H1 (cell line): Measurements from ENCODE around the gene TMEM151B. TPM values are rescaled to one million over a fixed set of nuclear protein-coding genes. Genes with fewer than 3 reads are reported as not detected.

Experiments
- CTCF ChIP-seq, 3 experiments: IDR thresholded peaks; 1 replicate in 2 of 3; 2 replicates in 1 of 3; pipeline versions ENCODE4 v1.5.1 to v1.6.1; 2011; ENCODE audit warnings: low read length in 3 of 3, mild to moderate bottlenecking in 3 of 3, inconsistent platforms in 2 of 3, low read depth in 1 of 3, moderate library complexity in 1 of 3; ENCODE audit not compliant: insufficient read depth in 1 of 3; ENCODE audit errors: control extremely low read depth in 1 of 3
- polyA plus RNA-seq, 7 experiments: library from polyadenylated mRNA; depleted of rRNA in 3 of 7; stranded (reverse) in 5 of 7; unstranded in 2 of 7; fragments of >200 nt in 5 of 7; fragments of 200-250 nt in 2 of 7; gene quantifications; 1 replicate in 5 of 7; 2 replicates in 1 of 7; 4 replicates in 1 of 7; pipeline versions ENCODE4 v1.2.1 to v1.2.3, GENCODE V29; 2011 to 2013; ENCODE audit warnings: missing spikeins in 2 of 7, mixed read lengths in 2 of 7
- total RNA-seq: library from RNA; stranded (reverse); fragmentation: NEBNext Ultra II Directional; extraction: Animal tissue kit (Norgen Biotek cat#: 25700); gene quantifications from 2 replicates; pipeline ENCODE4 v1.2.1, GENCODE V29; 2021

The TMEM151B gene
- total and polyA plus RNA-seq, 2 of the 8 experiments (the other 6 are each of a cell fraction or from before 2014, with no cell fraction given), result 8.0 to 15.5 TPM

- no peak for TF ChIP-seq CTCF (IDR thresholded peaks at IDR 0.05; ENCODE audit: control extremely low read depth in 1 of 3, insufficient read depth in 1 of 3, low read depth in 1 of 3, low read length in 3 of 3)
- TF ChIP-seq, all 59 proteins: peak for 0
Observed at GRCh38 chr6:44228836-44229235, 41.4 kb upstream of the TMEM151B start (continued).
